Upper lobe of right lung (tissue), 1 donor: Measurements from ENCODE around the gene ANK3. TPM values are rescaled to one million over a fixed set of nuclear protein-coding genes. Genes with fewer than 3 reads are reported as not detected.

Source experiments
- ATAC-seq: fragments of 200-7000 bp; cut with Tn5 transposase; one replicate; pipeline ENCODE4 v1.9.1; 2020; ENCODE audit warnings: mild to moderate bottlenecking, moderate library complexity
- DNase-seq: peaks from one replicate; pipeline ENCODE4 v3.0.0-alpha.2; 2020
- H3K27ac ChIP-seq: fragments of 200-600 bp; one replicate; pipeline ENCODE4 v1.8.0; 2022
- H3K27me3 ChIP-seq: fragments of 200-600 bp; one replicate; pipeline ENCODE4 v1.8.0; 2022; ENCODE audit warnings: mild to moderate bottlenecking
- H3K36me3 ChIP-seq: fragments of 200-600 bp; one replicate; pipeline ENCODE4 v1.8.0; 2022
- H3K4me1 ChIP-seq: fragments of 200-600 bp; one replicate; pipeline ENCODE4 v1.8.0; 2022
- H3K4me3 ChIP-seq: fragments of 200-600 bp; one replicate; pipeline ENCODE4 v1.8.0; 2022; ENCODE audit warnings: mild to moderate bottlenecking
- H3K9me3 ChIP-seq: fragments of 200-600 bp; one replicate; pipeline ENCODE4 v1.8.0; 2022
- CTCF ChIP-seq: fragments of 200-600 bp; IDR thresholded peaks from one replicate; pipeline ENCODE4 v1.8.0; 2022; ENCODE audit warnings: antibody characterized with exemption
- intact Hi-C: fragments of 100-400 bp; cut with DNase I; formaldehyde crosslinking; loops from one replicate; pipeline ENCODE4 v1.11.0; 2022
- total RNA-seq: library from RNA; stranded (reverse); fragmentation: NEBNext Ultra II Directional; extraction: Animal tissue kit (Norgen Biotek cat#: 25700); gene quantifications from one replicate; pipeline ENCODE4 v1.2.1, GENCODE V29; 2021
- donor health status: DM: no; HTN: yes; CAD: no; lungs with severe emphysema.

Gene ANK3
- total RNA-seq, 1 donor from 2014 or later, result 91.1 TPM

GRCh38 chr10:60137292-60137992 is 252.2 kb downstream of the ANK3 start:
- TF ChIP-seq CTCF, result no peak
- no peak for ATAC-seq
- H3K27ac ChIP-seq, result no peak overlapping the region
- no peaks in the 10 kb centered on the region for H3K4me1 ChIP-seq
- H3K4me3 ChIP-seq, result no peak overlapping the region
- H3K27me3 ChIP-seq, result no peaks in the 10 kb centered on the region
- H3K9me3 ChIP-seq, result no peaks in the 10 kb centered on the region
- no peak for DNase-seq
- intact Hi-C loops, result no loop called here
- no peaks in the 10 kb centered on the region for H3K36me3 ChIP-seq

GRCh38 chr10:60135020-60135419 is 254.7 kb downstream of the ANK3 start:
- DNase-seq (no peak), ATAC-seq (no peak)
- Histone ChIP-seq H3K9me3 (no peaks in the 10 kb centered on the region), H3K4me3 (no peak overlapping the region), H3K27me3 (no peaks in the 10 kb centered on the region), H3K36me3 (no peaks in the 10 kb centered on the region), H3K27ac (no peak overlapping the region), H3K4me1 (no peaks in the 10 kb centered on the region)
- no peak for TF ChIP-seq CTCF
- intact Hi-C loops, result no loop called here

GRCh38 chr10:60134548-60134947 is 255.1 kb downstream of the ANK3 start:
- Histone ChIP-seq H3K27ac (no peak overlapping the region), H3K4me1 (no peaks in the 10 kb centered on the region), H3K27me3 (no peaks in the 10 kb centered on the region), H3K36me3 (no peaks in the 10 kb centered on the region), H3K9me3 (no peaks in the 10 kb centered on the region), H3K4me3 (no peak overlapping the region)
- intact Hi-C loops, result no loop called here
- no peak for ATAC-seq
- TF ChIP-seq CTCF, result no peak
- no peak for DNase-seq

GRCh38 chr10:60130130-60130579 is 259.5 kb downstream of the ANK3 start:
- no peaks in the 10 kb centered on the region for H3K9me3 ChIP-seq
- no peak overlapping the region for H3K27ac ChIP-seq
- intact Hi-C loops, result no loop called here
- H3K27me3 ChIP-seq, result no peaks in the 10 kb centered on the region
- no peaks in the 10 kb centered on the region for H3K4me1 ChIP-seq
- ATAC-seq, result peak; percentile 29
- H3K36me3 ChIP-seq, result no peaks in the 10 kb centered on the region
- DNase-seq, result no peak
- no peak for TF ChIP-seq CTCF
- no peak overlapping the region for H3K4me3 ChIP-seq

GRCh38 chr10:60125895-60126294 is 263.8 kb downstream of the ANK3 start:
- Histone ChIP-seq H3K4me1 (no peaks in the 10 kb centered on the region), H3K27ac (no peak overlapping the region), H3K36me3 (no peaks in the 10 kb centered on the region), H3K4me3 (no peak overlapping the region), H3K27me3 (no peaks in the 10 kb centered on the region), H3K9me3 (no peaks in the 10 kb centered on the region)
- intact Hi-C loops, result no loop called here
- TF ChIP-seq CTCF, result no peak
- DNase-seq (no peak), ATAC-seq (no peak)

- Histone ChIP-seq H3K4me3 (no peak overlapping the region), H3K27me3 (no peaks in the 10 kb centered on the region), H3K27ac (no peak overlapping the region), H3K36me3 (no peaks in the 10 kb centered on the region), H3K9me3 (no peaks in the 10 kb centered on the region), H3K4me1 (no peaks in the 10 kb centered on the region)
- ATAC-seq, result no peak
- TF ChIP-seq CTCF, result no peak
- intact Hi-C loops, result no loop called here
- no peak for DNase-seq
These were observed 265.1 kb downstream of the ANK3 start for GRCh38 chr10:60124536-60124935.
